Right ventricle myocardium inferior (tissue), 1 donor: Measurements from ENCODE around the gene NUDT14. TPM values are rescaled to one million over a fixed set of nuclear protein-coding genes. Genes with fewer than 3 reads are reported as not detected.

ENCODE experiments used
- ATAC-seq: fragments of 200-7000 bp; cut with Tn5 transposase; one replicate; pipeline ENCODE4 v1.9.1; 2020; ENCODE audit warnings: mild to moderate bottlenecking, moderate library complexity
- DNase-seq: peaks from one replicate; pipeline ENCODE4 v3.0.0; 2021; ENCODE audit errors: missing footprints
- intact Hi-C: fragments of 100-400 bp; cut with DNase I; formaldehyde crosslinking; loops from one replicate; pipeline ENCODE4 v1.11.0; 2022
- total RNA-seq: library from RNA; stranded (reverse); fragmentation: NEBNext Ultra II Directional; extraction: Animal tissue kit (Norgen Biotek cat#: 25700); gene quantifications from one replicate; pipeline ENCODE4 v1.2.1, GENCODE V29; 2021
- donor health status: DM: no; HTN: yes; CAD: no; lungs with severe emphysema.

The NUDT14 gene
- total RNA-seq, 1 donor from 2014 or later: 33.9 TPM

GRCh38 chr14:105203057-105203531 lies 22.0 kb upstream of the NUDT14 start:
- intact Hi-C loops: loop anchor here (1.0 to 10.0 kb wide), 3 partner anchors 52 to 149 kb away; no protein-coding TSS in a partner anchor
- ATAC-seq: peak; percentile 35
- peak; percentile 89 for DNase-seq

- intact Hi-C loops: loop anchor here (2.0 to 10.0 kb wide), 2 partner anchors 53 to 83 kb away; no protein-coding TSS in a partner anchor
- DNase-seq (no peak), ATAC-seq (no peak)
Measured at GRCh38 chr14:105201925-105202513, 20.9 kb upstream of the NUDT14 start.

GRCh38 chr14:105201156-105201924 lies 20.2 kb upstream of the NUDT14 start:
- intact Hi-C loops: loop anchor here (10.0 kb wide), 1 partner anchor 53 kb away; no protein-coding TSS in a partner anchor
- ATAC-seq: no peak
- no peak for DNase-seq

GRCh38 chr14:105200641-105201040 lies 19.5 kb upstream of the NUDT14 start:
- intact Hi-C loops: loop anchor here (10.0 kb wide), 1 partner anchor 54 kb away; no protein-coding TSS in a partner anchor
- no peak for ATAC-seq
- no peak for DNase-seq

GRCh38 chr14:105200074-105200473 lies 19.0 kb upstream of the NUDT14 start:
- DNase-seq (no peak), ATAC-seq (no peak)
- intact Hi-C loops: loop anchor here (10.0 kb wide), 1 partner anchor 55 kb away; no protein-coding TSS in a partner anchor

- DNase-seq (no peak), ATAC-seq (no peak)
- intact Hi-C loops: no loop called here
Measured at GRCh38 chr14:105199093-105199492, 18.0 kb upstream of the NUDT14 start.

- DNase-seq (no peak), ATAC-seq (no peak)
- intact Hi-C loops: no loop called here
Measured at GRCh38 chr14:105198588-105198987, 17.5 kb upstream of the NUDT14 start.

GRCh38 chr14:105197211-105197641 lies 16.1 kb upstream of the NUDT14 start:
- DNase-seq (no peak), ATAC-seq (peak; percentile 29)
- intact Hi-C loops: loop anchor here (2.0 kb wide), 2 partner anchors 28 to 44 kb away; partner anchors contain the start of gene JAG2

GRCh38 chr14:105196265-105196960 lies 15.3 kb upstream of the NUDT14 start:
- DNase-seq (no peak), ATAC-seq (peak; percentile 19)
- intact Hi-C loops: loop anchor here (2.0 kb wide), 2 partner anchors 28 to 44 kb away; partner anchors contain the start of gene JAG2

GRCh38 chr14:105195522-105196264 lies 14.6 kb upstream of the NUDT14 start:
- ATAC-seq (no peak), DNase-seq (no peak)
- intact Hi-C loops: loop anchor here (2.0 kb wide), 3 partner anchors 27 to 109 kb away; partner anchors contain the start of gene JAG2

GRCh38 chr14:105195051-105195450 lies 13.9 kb upstream of the NUDT14 start:
- intact Hi-C loops: loop anchor here (2.0 kb wide), 1 partner anchor 108 kb away; no protein-coding TSS in a partner anchor
- no peak for ATAC-seq
- DNase-seq: no peak

GRCh38 chr14:105193916-105194782 lies 13.0 kb upstream of the NUDT14 start:
- intact Hi-C loops: loop anchor here (2.0 kb wide), 1 partner anchor 107 kb away; no protein-coding TSS in a partner anchor
- ATAC-seq (no peak), DNase-seq (no peak)

- DNase-seq (no peak), ATAC-seq (no peak)
- intact Hi-C loops: no loop called here
Measured at GRCh38 chr14:105192866-105193731, 12.0 kb upstream of the NUDT14 start.

- intact Hi-C loops: loop anchor here (10.0 kb wide), 1 partner anchor 213 kb away; the partner anchor contains the start of gene AHNAK2
- DNase-seq: no peak
- no peak for ATAC-seq
Measured at GRCh38 chr14:105187935-105188524, 6.9 kb upstream of the NUDT14 start.

- intact Hi-C loops: loop anchor here (10.0 kb wide), 1 partner anchor 212 kb away; the partner anchor contains the start of gene AHNAK2
- no peak for ATAC-seq
- no peak for DNase-seq
Measured at GRCh38 chr14:105187116-105187515, 6.0 kb upstream of the NUDT14 start.

GRCh38 chr14:105185973-105186372 lies 4.9 kb upstream of the NUDT14 start:
- intact Hi-C loops: loop anchor here (10.0 kb wide), 1 partner anchor 211 kb away; the partner anchor contains the start of gene AHNAK2
- no peak for DNase-seq
- no peak for ATAC-seq
